ENCODE results near the gene SELENOT.

The SELENOT gene

GRCh38 chr3:150597646-150598045 is 5.5 kb upstream of the SELENOT start:
- TF ChIP-seq FOXP2 (optimal IDR thresholded peaks at IDR 0.05; ENCODE audit: borderline replicate concordance, extremely low read depth, extremely low read length, insufficient read depth) = no peak
- no peak for TF ChIP-seq SIN3A (IDR thresholded peaks at IDR 0.05; ENCODE audit: borderline replicate concordance, insufficient read depth, low read length)
- no peak for TF ChIP-seq TAF1 (IDR thresholded peaks at IDR 0.05; ENCODE audit: borderline replicate concordance, insufficient read depth, low read length)
- no peak for TF ChIP-seq REST (IDR thresholded peaks at IDR 0.05; ENCODE audit: insufficient read depth in 1 of 2, low read depth in 2 of 2, low read length in 2 of 2)
- no peak for TF ChIP-seq POLR2AphosphoS5 (IDR thresholded peaks at IDR 0.05; ENCODE audit: low read depth, low read length)

DNA sequence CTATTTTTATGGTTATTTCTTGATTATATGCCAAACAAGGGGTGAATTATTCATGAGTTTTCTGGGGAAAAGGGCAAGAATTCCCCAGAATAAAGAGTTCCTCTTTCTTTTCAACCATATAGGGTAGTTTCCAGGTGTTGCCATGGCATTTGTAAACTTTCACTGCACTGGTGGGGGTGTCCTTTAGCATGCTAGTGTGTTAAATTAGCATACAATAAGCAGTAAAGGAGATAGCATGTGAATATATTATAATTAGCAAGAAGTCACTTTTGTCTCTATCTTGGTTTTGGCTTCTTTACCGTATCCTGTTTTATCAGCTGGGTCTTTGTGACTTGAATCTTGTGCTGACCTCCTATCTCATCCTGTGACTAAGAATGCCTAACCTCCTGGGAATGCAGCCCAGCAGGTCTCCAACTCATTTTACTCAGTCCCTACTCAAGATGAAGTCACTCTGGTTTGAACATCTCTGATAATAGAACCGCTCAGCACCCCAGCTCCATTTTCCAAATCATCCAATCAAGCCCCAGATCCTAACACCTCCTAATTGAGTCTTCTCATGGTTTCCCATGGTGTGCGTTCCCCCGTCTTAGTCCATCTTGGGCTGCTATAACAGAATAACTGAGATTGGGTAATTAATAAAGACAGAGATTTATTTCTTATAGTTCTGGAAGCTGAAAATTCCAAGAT is 3.4 kb upstream of the SELENOT start:
- TF ChIP-seq REST (IDR thresholded peaks at IDR 0.05; ENCODE audit: insufficient read depth in 1 of 2, low read depth in 2 of 2, low read length in 2 of 2) (no peak), TAF1 (IDR thresholded peaks at IDR 0.05; ENCODE audit: borderline replicate concordance, insufficient read depth, low read length) (no peak), POLR2AphosphoS5 (IDR thresholded peaks at IDR 0.05; ENCODE audit: low read depth, low read length) (no peak), SIN3A (IDR thresholded peaks at IDR 0.05; ENCODE audit: borderline replicate concordance, insufficient read depth, low read length) (no peak), FOXP2 (optimal IDR thresholded peaks at IDR 0.05; ENCODE audit: borderline replicate concordance, extremely low read depth, extremely low read length, insufficient read depth) (no peak)

- TF ChIP-seq REST (IDR thresholded peaks at IDR 0.05; ENCODE audit: insufficient read depth in 1 of 2, low read depth in 2 of 2, low read length in 2 of 2) (no peak), FOXP2 (optimal IDR thresholded peaks at IDR 0.05; ENCODE audit: borderline replicate concordance, extremely low read depth, extremely low read length, insufficient read depth) (no peak), TAF1 (IDR thresholded peaks at IDR 0.05; ENCODE audit: borderline replicate concordance, insufficient read depth, low read length) (no peak), POLR2AphosphoS5 (IDR thresholded peaks at IDR 0.05; ENCODE audit: low read depth, low read length) (no peak), SIN3A (IDR thresholded peaks at IDR 0.05; ENCODE audit: borderline replicate concordance, insufficient read depth, low read length) (no peak)
Measured at GRCh38 chr3:150602426-150603152, 532 bp upstream of the SELENOT start.

- TF ChIP-seq SIN3A (IDR thresholded peaks at IDR 0.05; ENCODE audit: borderline replicate concordance, insufficient read depth, low read length) (no peak; the same call in 1 of the 2 replicates), POLR2AphosphoS5 (IDR thresholded peaks at IDR 0.05; ENCODE audit: low read depth, low read length) (no peak), TAF1 (IDR thresholded peaks at IDR 0.05; ENCODE audit: borderline replicate concordance, insufficient read depth, low read length) (no peak), REST (IDR thresholded peaks at IDR 0.05; ENCODE audit: insufficient read depth in 1 of 2, low read depth in 2 of 2, low read length in 2 of 2) (no peak), FOXP2 (optimal IDR thresholded peaks at IDR 0.05; ENCODE audit: borderline replicate concordance, extremely low read depth, extremely low read length, insufficient read depth) (no peak)
Measured at GRCh38 chr3:150603980-150604319, 829 bp downstream of the SELENOT start.

Measured in PFSK-1 (cell line).